Stomach (tissue), 9 donors: Measurements from ENCODE around the gene RNF213. TPM values are rescaled to one million over a fixed set of nuclear protein-coding genes. Genes with fewer than 3 reads are reported as not detected.
A peak's percentile ranks its signal among the peaks of the same experiment; 100 is the strongest.

Experiments used
- DNase-seq, 2 donors: peaks; one replicate each; pipeline versions ENCODE4 v3.0.0 to v3.0.0-alpha.2; 2013 to 2019
- H3K27ac ChIP-seq, 5 donors: fragments of 200-600 bp in 4 of 5; sonication (generic) in 4 of 5; one replicate each; pipeline ENCODE4 v1.5.1; 2013 to 2019; ENCODE audit warnings: mild to moderate bottlenecking in 1 of 5, moderate library complexity in 1 of 5
- H3K27me3 ChIP-seq, 3 donors: fragments of 200-600 bp; sonication (generic); one replicate each; pipeline ENCODE4 v1.5.1; 2017 to 2019; ENCODE audit warnings: mixed run types in 1 of 3
- H3K36me3 ChIP-seq, 4 donors: fragments of 200-600 bp; sonication (generic); 1 replicate in 3 of 4; 2 replicates in 1 of 4; pipeline ENCODE4 v1.5.1; 2016 to 2019
- H3K4me1 ChIP-seq, 4 donors: fragments of 200-600 bp; sonication (generic); one replicate each; pipeline ENCODE4 v1.5.1; 2016 to 2019
- H3K4me3 ChIP-seq, 4 donors: fragments of 200-600 bp; sonication (generic) in 3 of 4; one replicate each; pipeline ENCODE4 v1.5.1; 2016 to 2019; ENCODE audit warnings: mild to moderate bottlenecking in 1 of 4
- H3K9me3 ChIP-seq, 4 donors: fragments of 200-600 bp; sonication (generic); one replicate each; pipeline ENCODE4 v1.5.1; 2016 to 2019
- EP300 ChIP-seq: sonication (generic); formaldehyde crosslinking; IDR thresholded peaks from one replicate; pipeline ENCODE4 v1.6.1; 2017; ENCODE audit warnings: antibody characterized with exemption
- POLR2A ChIP-seq, 4 donors: fragments of 450-650 bp; IDR thresholded peaks; one replicate each; pipeline ENCODE4 v1.6.1; 2016; ENCODE audit warnings: antibody characterized with exemption in 4 of 4, control low read depth in 2 of 4, mild to moderate bottlenecking in 1 of 4, moderate library complexity in 1 of 4
- POLR2AphosphoS5 ChIP-seq, 3 donors: sonication (generic); formaldehyde crosslinking; IDR thresholded peaks; one replicate each; pipeline ENCODE4 v1.6.1; 2016; ENCODE audit warnings: antibody characterized with exemption in 3 of 3
- WGBS, 5 donors: extraction: QIAGEN DNeasy Blood & Tissue Kit in 3 of 5; methylation state at CpG; one replicate each; pipeline versions ENCODE4 v1.1.5 to v1.1.7; 2013 to 2018; 5-methylcytosine and 5-hydroxymethylcytosine counted together
- intact Hi-C: fragments of 100-400 bp; cut with DNase I; formaldehyde crosslinking; loops from one replicate; pipeline ENCODE4 v1.15.1; 2023; ENCODE audit warnings: low total_unique reads
- polyA plus RNA-seq, 3 donors: library from polyadenylated mRNA; stranded (reverse); fragments of 200-250 nt; gene quantifications; one replicate each; pipeline ENCODE4 v1.2.3, GENCODE V29; 2013
- total RNA-seq, 5 donors: library from RNA; depleted of rRNA; stranded (reverse); fragments of >200 nt; gene quantifications; one replicate each; pipeline versions ENCODE4 v1.1.0 to v1.2.3, GENCODE V29; 2014 to 2016
- TF ChIP-seq, protein P1 (sequence below), 7 experiments: fragments of 450-650 bp in 4 of 7; fragments of 200-600 bp in 3 of 7; sonication (generic) in 3 of 7; IDR thresholded peaks; one replicate each; pipeline ENCODE4 v1.5.1; 2016 to 2019; ENCODE audit warnings: antibody characterized with exemption in 7 of 7, control low read depth in 2 of 7, mild to moderate bottlenecking in 1 of 7
- donor health status: healthy with polysubstance abuse.
- donor health status: Bipolar disorder and iron deficiency.
- donor health status: healthy.

The RNF213 gene
- total and polyA plus RNA-seq, 8 donors = 12.3 to 358 (median 138) TPM

DNA sequence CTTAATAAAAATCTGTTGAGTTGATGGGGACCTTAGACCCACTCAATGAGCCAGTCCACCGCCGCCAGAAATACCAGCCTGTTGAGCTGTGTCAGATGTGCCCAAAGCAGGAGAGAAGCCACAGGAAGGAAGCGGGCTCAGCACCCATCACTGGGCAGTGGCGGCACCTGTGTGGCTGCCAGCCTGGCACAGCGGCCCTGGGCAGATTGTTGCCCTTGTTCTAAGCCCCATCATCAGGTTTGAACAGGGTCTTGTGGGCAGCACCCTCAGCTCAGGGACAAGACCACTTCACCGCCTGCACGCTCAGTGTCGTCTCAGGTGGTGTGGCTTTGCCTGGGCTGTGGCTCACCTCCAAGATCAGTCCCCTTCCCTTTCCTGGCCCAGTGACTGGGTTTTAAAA lies 163.6 kb downstream of the RNF213 start:
- H3K9me3 ChIP-seq = no peaks in the 10 kb centered on the region
- TF ChIP-seq POLR2A (IDR thresholded peaks at IDR 0.05) (no peak), EP300 (no peak), POLR2AphosphoS5 (IDR thresholded peaks at IDR 0.05) (no peak)
- TF ChIP-seq, protein P1, sequence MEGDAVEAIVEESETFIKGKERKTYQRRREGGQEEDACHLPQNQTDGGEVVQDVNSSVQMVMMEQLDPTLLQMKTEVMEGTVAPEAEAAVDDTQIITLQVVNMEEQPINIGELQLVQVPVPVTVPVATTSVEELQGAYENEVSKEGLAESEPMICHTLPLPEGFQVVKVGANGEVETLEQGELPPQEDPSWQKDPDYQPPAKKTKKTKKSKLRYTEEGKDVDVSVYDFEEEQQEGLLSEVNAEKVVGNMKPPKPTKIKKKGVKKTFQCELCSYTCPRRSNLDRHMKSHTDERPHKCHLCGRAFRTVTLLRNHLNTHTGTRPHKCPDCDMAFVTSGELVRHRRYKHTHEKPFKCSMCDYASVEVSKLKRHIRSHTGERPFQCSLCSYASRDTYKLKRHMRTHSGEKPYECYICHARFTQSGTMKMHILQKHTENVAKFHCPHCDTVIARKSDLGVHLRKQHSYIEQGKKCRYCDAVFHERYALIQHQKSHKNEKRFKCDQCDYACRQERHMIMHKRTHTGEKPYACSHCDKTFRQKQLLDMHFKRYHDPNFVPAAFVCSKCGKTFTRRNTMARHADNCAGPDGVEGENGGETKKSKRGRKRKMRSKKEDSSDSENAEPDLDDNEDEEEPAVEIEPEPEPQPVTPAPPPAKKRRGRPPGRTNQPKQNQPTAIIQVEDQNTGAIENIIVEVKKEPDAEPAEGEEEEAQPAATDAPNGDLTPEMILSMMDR (IDR thresholded peaks at IDR 0.05) = no peak
- no peak overlapping the region for H3K4me3 ChIP-seq
- H3K4me1 ChIP-seq = peaks cover 0 to 18% (median 13%) of the 10 kb centered on the region in 4 donors
- DNase-seq = peak in 1 of 2 donors; percentile 1
- WGBS, 5 donors = 81 to 85% (median 84%) methylated on average over 4 to 8 of the region's 8 CpGs; no CpG with 5 or more reads in 1 of the 5 donors
- intact Hi-C loops = no loop called here
- H3K27me3 ChIP-seq = no peaks in the 10 kb centered on the region
- peaks cover 0 to 33% (median 23%) of the 10 kb centered on the region in 4 donors for H3K36me3 ChIP-seq
- no peak overlapping the region for H3K27ac ChIP-seq

DNA sequence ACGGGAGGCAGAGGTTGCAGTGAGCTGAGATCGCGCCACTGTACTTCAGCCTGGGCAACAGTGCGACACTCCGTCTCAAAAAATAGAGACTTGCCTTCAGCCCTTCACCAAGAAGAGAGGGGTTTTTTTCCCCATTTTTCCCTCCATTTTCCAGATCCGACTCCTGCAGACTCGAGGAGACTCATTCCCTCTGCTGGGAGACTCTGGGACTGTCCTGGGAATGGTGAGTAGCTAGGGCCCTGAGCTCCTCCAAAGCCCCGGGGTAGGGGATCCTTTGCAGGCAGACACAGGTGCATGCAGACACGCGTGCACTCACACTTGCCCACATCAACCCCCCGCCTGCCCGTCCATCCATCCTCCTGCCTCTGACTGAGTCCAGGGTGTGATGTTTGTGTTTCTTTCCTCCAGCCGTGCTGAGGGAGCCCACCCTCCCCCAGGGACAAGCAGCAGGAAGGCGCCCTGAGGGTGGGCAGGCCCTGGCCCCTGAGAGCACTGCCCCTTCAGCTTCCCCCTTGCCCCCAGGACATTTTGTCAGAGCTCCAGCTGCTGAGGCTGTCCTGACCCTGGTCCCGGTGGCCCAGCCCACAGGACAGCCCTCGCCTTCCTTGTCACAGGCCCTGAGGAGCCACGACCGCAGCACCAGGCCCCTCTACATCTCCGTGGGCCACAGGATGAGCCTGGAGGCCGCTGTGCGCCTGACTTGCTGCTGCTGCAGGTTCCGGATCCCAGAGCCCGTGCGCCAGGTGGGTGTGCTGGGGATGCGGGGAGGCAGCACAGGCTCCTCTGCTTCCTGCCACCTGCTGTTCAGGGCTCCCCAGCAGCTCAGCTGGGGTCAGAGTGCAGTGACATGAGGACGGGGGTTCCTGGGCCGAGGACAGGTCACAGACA lies 164.5 kb downstream of the RNF213 start:
- intact Hi-C loops = loop anchor here (5.0 kb wide), 1 partner anchor 557 kb away; no protein-coding TSS in a partner anchor
- Histone ChIP-seq H3K36me3 (peaks cover 0 to 33% (median 22%) of the 10 kb centered on the region in 4 donors), H3K27ac (no peak overlapping the region), H3K4me1 (peaks cover 0 to 18% (median 13%) of the 10 kb centered on the region in 4 donors), H3K4me3 (no peak overlapping the region), H3K27me3 (no peaks in the 10 kb centered on the region), H3K9me3 (no peaks in the 10 kb centered on the region)
- TF ChIP-seq EP300 (no peak), POLR2A (IDR thresholded peaks at IDR 0.05) (no peak), POLR2AphosphoS5 (IDR thresholded peaks at IDR 0.05) (no peak)
- TF ChIP-seq, protein P1 (IDR thresholded peaks at IDR 0.05) = no peak
- WGBS, 5 donors = 74 to 82% (median 80%) methylated on average over 14 to 27 of the region's 27 CpGs
- peak in 1 of 2 donors; percentile 7 for DNase-seq

DNA sequence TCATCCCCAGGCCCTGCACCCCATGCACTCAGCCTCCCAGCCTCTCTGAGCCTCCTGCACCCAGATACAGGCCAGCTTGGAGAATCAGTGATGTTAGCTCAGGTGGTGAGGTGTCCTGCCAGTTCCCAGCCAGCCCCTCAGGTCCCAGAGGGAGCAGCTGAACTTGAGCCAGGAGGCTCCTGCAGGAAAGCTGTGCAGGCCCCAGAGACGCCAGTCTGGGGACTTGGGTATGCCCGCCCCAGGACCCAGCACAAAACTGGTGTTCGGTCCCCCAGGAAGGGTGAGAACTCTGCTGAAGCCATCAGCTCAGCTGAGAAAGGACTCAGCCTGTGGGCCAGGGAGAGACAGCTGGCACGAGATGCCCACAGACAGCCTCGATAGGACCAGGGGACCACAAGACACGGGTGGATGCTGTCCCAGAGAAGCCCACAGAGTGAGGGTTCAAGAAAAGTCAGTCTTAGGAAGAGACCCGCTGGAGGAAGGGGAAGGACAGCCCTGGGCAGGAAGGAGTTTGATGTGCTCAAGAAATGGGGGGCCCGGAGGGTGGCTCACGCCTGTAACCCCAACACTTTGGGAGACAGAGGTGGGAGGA lies 165.3 kb downstream of the RNF213 start:
- TF ChIP-seq EP300 = no peak
- no peak for TF ChIP-seq POLR2A (IDR thresholded peaks at IDR 0.05)
- TF ChIP-seq, protein P1 (IDR thresholded peaks at IDR 0.05) = no peak
- no peak for TF ChIP-seq POLR2AphosphoS5 (IDR thresholded peaks at IDR 0.05)
- Histone ChIP-seq H3K4me1 (peaks cover 0 to 18% (median 13%) of the 10 kb centered on the region in 4 donors), H3K27me3 (no peaks in the 10 kb centered on the region), H3K36me3 (peaks cover 0 to 36% (median 20%) of the 10 kb centered on the region in 4 donors), H3K9me3 (no peaks in the 10 kb centered on the region), H3K27ac (no peak overlapping the region), H3K4me3 (no peak overlapping the region)
- intact Hi-C loops = loop anchor here (5.0 kb wide), 1 partner anchor 556 kb away; no protein-coding TSS in a partner anchor
- 81 to 91% (median 87%) methylated on average over 7 to 9 of the region's 9 CpGs for WGBS, 5 donors
- DNase-seq = no peak

DNA sequence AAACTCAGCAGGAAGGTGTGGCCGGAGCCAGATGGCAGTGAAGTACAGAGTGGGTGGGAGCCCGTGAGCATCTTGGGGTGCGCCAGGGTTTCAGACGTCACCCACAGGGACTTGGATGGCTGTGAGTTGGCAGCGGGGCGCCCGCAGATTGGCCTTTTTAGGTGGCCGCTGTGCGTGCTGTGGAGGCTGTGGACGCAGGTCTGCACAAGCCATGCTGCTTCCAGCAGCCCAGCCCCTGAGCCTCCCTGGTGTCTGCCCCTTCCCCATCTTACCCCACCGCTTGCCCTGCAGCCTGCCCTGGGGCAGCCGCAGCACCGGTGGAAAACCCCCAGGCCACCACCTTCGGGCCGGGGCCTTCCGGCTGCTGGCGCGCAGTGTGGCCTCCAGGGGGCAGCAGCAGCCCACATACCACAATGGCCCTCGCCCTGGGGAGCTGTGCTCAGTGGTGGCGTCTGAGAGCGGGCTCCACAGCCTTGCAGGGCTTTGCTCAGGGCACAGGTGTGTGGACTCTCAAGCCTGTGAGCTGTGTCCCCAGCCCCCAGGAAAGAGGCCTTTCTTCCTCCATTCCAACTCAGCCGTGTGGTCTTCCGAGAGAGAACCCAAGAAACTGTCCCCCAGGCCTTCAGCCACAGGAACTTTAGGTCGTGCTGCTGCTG lies 166.1 kb downstream of the RNF213 start:
- Histone ChIP-seq H3K36me3 (peaks cover 0 to 39% (median 21%) of the 10 kb centered on the region in 4 donors), H3K27me3 (no peaks in the 10 kb centered on the region), H3K4me3 (no peak overlapping the region), H3K27ac (no peak overlapping the region), H3K9me3 (no peaks in the 10 kb centered on the region), H3K4me1 (peaks cover 0 to 18% (median 13%) of the 10 kb centered on the region in 4 donors)
- peak; percentile 79 to 92 for DNase-seq
- 32 to 40% (median 37%) methylated on average over 19 to 24 of the region's 24 CpGs for WGBS, 5 donors
- TF ChIP-seq EP300 (no peak), POLR2A (IDR thresholded peaks at IDR 0.05) (no peak), POLR2AphosphoS5 (IDR thresholded peaks at IDR 0.05) (peak in 1 of 3 donors; percentile 20)
- TF ChIP-seq, protein P1 (IDR thresholded peaks at IDR 0.05) = peak in 6 of 7 experiments; percentile 23 to 97 (median 94)
- intact Hi-C loops = loop anchor here (5.0 kb wide), 1 partner anchor 556 kb away; no protein-coding TSS in a partner anchor
